ENCODE measurements around the gene PLAAT2. TPM values are rescaled to one million over a fixed set of nuclear protein-coding genes. Genes with fewer than 3 reads are reported as not detected.
A peak's percentile ranks its signal among the peaks of the same experiment; 100 is the strongest.
"Not testable (repeated sequence)": the region's sequence is repeated elsewhere in the genome, so short reads cannot be mapped to it uniquely, and the experiment has no call there.

PLAAT2 gene
- total RNA-seq, 4 donors from 2014 or later = not detected

DNA sequence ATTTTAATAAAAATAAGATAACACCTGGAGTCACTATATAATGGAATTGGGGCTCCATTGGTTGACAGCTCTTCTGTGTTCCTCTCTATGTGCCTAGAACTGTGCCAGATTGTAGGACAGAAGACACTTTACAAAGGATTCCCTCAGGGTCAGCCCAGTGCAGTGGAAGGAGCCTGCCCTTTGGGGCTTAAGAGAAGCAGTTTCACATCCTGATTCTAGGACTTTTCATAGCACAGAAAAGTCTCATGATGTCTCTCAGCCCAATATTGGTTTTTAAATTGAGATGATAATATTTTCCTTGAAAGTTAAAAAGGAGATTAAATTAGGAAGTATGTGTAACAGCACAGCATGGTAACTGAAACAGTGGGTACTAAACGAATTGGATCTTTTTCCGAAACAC lies 19.5 kb downstream of the PLAAT2 start:
- Histone ChIP-seq H3K27ac (replicated peaks in 1 of 4) (no peak overlapping the region), H3K4me3 (no peak overlapping the region), H3K27me3 (no peaks in the 10 kb centered on the region), H3K4me1 (peaks cover 2 to 10% (median 4%) of the 10 kb centered on the region in 4 donors), H3K9me3 (no peaks in the 10 kb centered on the region), H3K36me3 (peaks cover 0 to 59% (median 10%) of the 10 kb centered on the region in 4 donors)
- intact Hi-C loops (cut with DNase I) = no loop called here
- 86% methylated on average over 2 of the region's 2 CpGs for WGBS
- DNase-seq (ENCODE audit: extremely low spot score) = no peak
- TF ChIP-seq POLR2AphosphoS5 (IDR thresholded peaks at IDR 0.05) (no peak), EP300 (IDR thresholded peaks at IDR 0.05) (no peak), CTCF (IDR thresholded peaks at IDR 0.05) (no peak), POLR2A (IDR thresholded peaks at IDR 0.05; ENCODE audit: low read depth) (no peak)

DNA sequence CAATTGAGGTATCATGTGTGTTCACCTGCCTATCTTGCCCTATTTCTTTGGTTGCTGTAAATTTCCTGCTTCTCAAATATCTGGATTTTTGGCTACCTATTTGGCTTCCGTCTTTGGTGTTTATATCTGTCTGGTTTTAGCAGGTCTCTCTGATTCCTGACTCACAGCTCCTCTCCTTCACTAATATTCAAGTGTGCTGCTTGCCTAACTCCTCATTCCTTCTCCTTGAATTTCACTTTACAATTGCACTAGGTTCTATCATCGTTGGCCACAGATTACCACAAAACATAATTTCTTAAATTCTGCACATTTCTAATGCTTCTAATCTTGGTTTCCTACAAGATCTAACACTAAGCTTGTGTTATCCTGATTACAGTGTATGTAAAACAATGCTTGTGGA lies 20.7 kb downstream of the PLAAT2 start:
- Histone ChIP-seq H3K4me1 (peaks cover 12 to 22% (median 16%) of the 10 kb centered on the region in 4 donors), H3K36me3 (peaks cover 0 to 56% (median 10%) of the 10 kb centered on the region in 4 donors)
- intact Hi-C loops (cut with DNase I); H3K27ac ChIP-seq (replicated peaks in 1 of 4); H3K27me3 ChIP-seq; H3K9me3 ChIP-seq; H3K4me3 ChIP-seq; DNase-seq (ENCODE audit: extremely low spot score): not testable (repeated sequence)
- 67% methylated on average over 2 of the region's 2 CpGs for WGBS

GRCh38 chr11:63537293-63538101 lies 25.7 kb downstream of the PLAAT2 start:
- peaks cover 30 to 42% (median 31%) of the 10 kb centered on the region in 4 donors for H3K4me1 ChIP-seq
- H3K4me3 ChIP-seq = peak overlapping the region; percentile 49 to 63 (median 55)
- WGBS = 47% methylated on average over 5 of the region's 8 CpGs
- intact Hi-C loops (cut with DNase I) = no loop called here
- H3K27ac ChIP-seq (replicated peaks in 1 of 4) = peak overlapping the region; percentile 86 to 95 (median 93)
- no peaks in the 10 kb centered on the region for H3K27me3 ChIP-seq
- H3K36me3 ChIP-seq = peaks cover 0 to 11% (median 0%) of the 10 kb centered on the region in 4 donors
- no peaks in the 10 kb centered on the region for H3K9me3 ChIP-seq
- TF ChIP-seq EP300 (IDR thresholded peaks at IDR 0.05) (no peak), POLR2AphosphoS5 (IDR thresholded peaks at IDR 0.05) (peak; percentile 72 to 77)
- DNase-seq (ENCODE audit: extremely low spot score) = peak; percentile 95

GRCh38 chr11:63536669-63537292 lies 26.4 kb downstream of the PLAAT2 start, which contains the start of gene PLAAT4:
PLAAT4 (plus strand) TSS chr11:63536808; CDS start chr11:63536869, 61 bp downstream.
- Histone ChIP-seq H3K27me3 (no peaks in the 10 kb centered on the region), H3K36me3 (peaks cover 0 to 11% (median 0%) of the 10 kb centered on the region in 4 donors), H3K4me3 (peak within 1 kb of the TSS; percentile 49 to 63 (median 55)), H3K27ac (replicated peaks in 1 of 4) (peak within 1 kb of the TSS; percentile 86 to 95 (median 93)), H3K9me3 (no peaks in the 10 kb centered on the region), H3K4me1 (peaks cover 30 to 42% (median 31%) of the 10 kb centered on the region in 4 donors)
- no peak for DNase-seq (ENCODE audit: extremely low spot score)
- WGBS = 13% methylated on average over 5 of the region's 10 CpGs
- TF ChIP-seq POLR2AphosphoS5 (IDR thresholded peaks at IDR 0.05) (peak in 1 of 2 donors; percentile 44), CTCF (IDR thresholded peaks at IDR 0.05) (no peak)
- intact Hi-C loops (cut with DNase I) = no loop called here

DNA sequence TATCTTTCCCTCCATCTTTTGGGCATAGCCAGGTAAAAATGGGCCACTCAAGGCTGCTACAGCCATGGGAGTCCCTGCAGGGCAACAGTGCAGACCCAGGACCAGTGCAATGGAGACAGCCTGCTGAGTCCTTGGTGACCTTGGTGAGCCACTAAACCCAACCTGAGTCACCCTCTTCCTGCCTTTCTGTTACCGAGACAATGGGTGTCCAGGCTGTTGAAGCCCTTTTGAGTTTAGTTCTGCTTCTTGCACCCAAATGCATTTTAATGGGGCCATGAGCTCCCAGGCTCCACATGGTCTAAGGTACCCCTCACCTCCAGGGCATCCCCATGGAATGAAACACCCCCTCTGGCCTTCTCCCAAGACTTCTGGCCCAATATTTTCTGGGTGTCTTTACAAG lies 27.4 kb downstream of the PLAAT2 start:
- WGBS = 78% methylated on average over 1 of the region's 1 CpG
- Histone ChIP-seq H3K9me3 (no peaks in the 10 kb centered on the region), H3K4me3 (no peak overlapping the region), H3K27me3 (no peaks in the 10 kb centered on the region), H3K36me3 (peaks cover 0 to 9% (median 0%) of the 10 kb centered on the region in 4 donors), H3K4me1 (peaks cover 31 to 47% (median 37%) of the 10 kb centered on the region in 4 donors), H3K27ac (replicated peaks in 1 of 4) (peak overlapping the region; percentile 86 to 95 (median 93))
- no peak for DNase-seq (ENCODE audit: extremely low spot score)
- intact Hi-C loops (cut with DNase I) = no loop called here
- TF ChIP-seq POLR2A (IDR thresholded peaks at IDR 0.05; ENCODE audit: low read depth) (no peak), POLR2AphosphoS5 (IDR thresholded peaks at IDR 0.05) (no peak), CTCF (IDR thresholded peaks at IDR 0.05) (no peak), EP300 (IDR thresholded peaks at IDR 0.05) (no peak)
